RPMI7951 (cell line): ENCODE data around the gene PPIH. TPM values are rescaled to one million over a fixed set of nuclear protein-coding genes. Genes with fewer than 3 reads are reported as not detected.

ENCODE experiments used
- total RNA-seq: library from RNA; depleted of rRNA; stranded (reverse); fragments of >200 nt; shearing (Covaris generic); gene quantifications from 2 replicates; pipeline ENCODE4 v1.2.3, GENCODE V29; 2014; rRNA removed

Gene PPIH
- total RNA-seq, 1 experiment from 2014 or later = 123 TPM

Other genes starting within 250 kb of the PPIH start
- gene ZMYND12, start 202.4 kb upstream of the PPIH start, total RNA-seq = 0.12 and 1.7 TPM in 2 replicates
- gene PPCS, start 201.9 kb upstream of the PPIH start, total RNA-seq = 69.1 and 76.6 TPM in 2 replicates
- 0.84 and 2.5 TPM in 2 replicates for gene CCDC30, start 195.1 kb upstream of the PPIH start, total RNA-seq
- gene YBX1, start 24.0 kb downstream of the PPIH start, total RNA-seq = 1,105 and 1,183 TPM in 2 replicates
- not detected in 2 replicates for gene CLDN19, start 81.8 kb downstream of the PPIH start, total RNA-seq
- gene P3H1, start 108.6 kb downstream of the PPIH start, total RNA-seq = 111 and 120 TPM in 2 replicates
- gene C1orf50, start 108.8 kb downstream of the PPIH start, total RNA-seq = 2.5 and 3.1 TPM in 2 replicates
- not detected in 2 replicates for gene TMEM269, start 126.6 kb downstream of the PPIH start, total RNA-seq
- 7.6 and 11.1 TPM in 2 replicates for gene ERMAP, start 158.7 kb downstream of the PPIH start, total RNA-seq
- gene SVBP, start 159.0 kb downstream of the PPIH start, total RNA-seq = 34.1 and 41.8 TPM in 2 replicates
- 7.6 and 9.9 TPM in 2 replicates for gene ZNF691, start 188.2 kb downstream of the PPIH start, total RNA-seq